Naive thymus-derived CD8-positive, alpha-beta T cell (primary cell): ENCODE measurements around the gene JADE1. TPM values are rescaled to one million over a fixed set of nuclear protein-coding genes. Genes with fewer than 3 reads are reported as not detected.

ENCODE experiments used
- ATAC-seq, 2 donors: fragments of 150-1000 bp; cut with Tn5 transposase in 1 of 2; sonication (Bioruptor Pico), chemical (Tn5 transposase) in 1 of 2; 1 replicate in 1 of 2; 2 replicates in 1 of 2; pipeline ENCODE4 v1.10.0; 2021; ENCODE audit warnings: mild to moderate bottlenecking in 2 of 2, moderate library complexity in 2 of 2
- POLR2A ChIA-PET: fragments of 350-600 bp; sonication (Branson Sonifier 250); formaldehyde crosslinking; loops from one replicate; lab custom pipeline; 2021; ENCODE audit warnings: antibody characterized with exemption; lab: Charles Lee
- DNase-seq, 10 donors: peaks; one replicate each; pipeline versions ENCODE4 v3.0.0 to v3.0.0-alpha.2; 2020 to 2022
- H3K27ac Mint-ChIP-seq, 10 donors: one replicate each; pipeline ENCODE4 v1.8.0; 2020 to 2022; ENCODE audit warnings: mild to moderate bottlenecking in 10 of 10, mixed read lengths in 10 of 10, moderate library complexity in 4 of 10, inconsistent platforms in 1 of 10
- H3K27me3 Mint-ChIP-seq, 5 donors: one replicate each; pipeline ENCODE4 v1.8.0; 2021 to 2022; ENCODE audit warnings: mixed read lengths in 5 of 5
- H3K36me3 Mint-ChIP-seq, 3 donors: one replicate each; pipeline ENCODE4 v1.8.0; 2020 to 2022; ENCODE audit warnings: mixed read lengths in 3 of 3, mild to moderate bottlenecking in 2 of 3, inconsistent platforms in 1 of 3
- H3K4me1 Mint-ChIP-seq, 4 donors: one replicate each; pipeline ENCODE4 v1.8.0; 2021 to 2022; ENCODE audit warnings: mixed read lengths in 4 of 4
- H3K4me3 Mint-ChIP-seq, 10 donors: one replicate each; pipeline ENCODE4 v1.8.0; 2020 to 2022; ENCODE audit warnings: mild to moderate bottlenecking in 10 of 10, mixed read lengths in 10 of 10, moderate library complexity in 6 of 10, inconsistent platforms in 1 of 10
- H3K9me3 Mint-ChIP-seq, 9 donors: one replicate each; pipeline ENCODE4 v1.8.0; 2020 to 2022; ENCODE audit warnings: mixed read lengths in 9 of 9, mild to moderate bottlenecking in 3 of 9, inconsistent platforms in 1 of 9, moderate library complexity in 1 of 9
- polyA plus RNA-seq, 3 donors: library from polyadenylated mRNA; unstranded; fragments of 300-500 nt; fragmentation: Illumina TruSeq; gene quantifications; one replicate each; pipeline ENCODE4 v1.2.3, GENCODE V29; 2021
- total RNA-seq, 8 experiments: library from RNA in 2 of 8; stranded (reverse) in 2 of 8; gene quantifications; one replicate each; pipeline ENCODE4 v1.2.3 and lab custom pipeline; 2021 to 2026

The JADE1 gene
- total and polyA plus RNA-seq, 5 experiments from 2014 or later, result 45.8 to 65.7 (median 52.8) TPM

GRCh38 chr4:128812442-128813235 is 3.1 kb downstream of the JADE1 start:
- H3K4me3 Mint-ChIP-seq, result peak overlapping the region; percentile 56 to 92 (median 78)
- peak overlapping the region in 9 of 10 donors; percentile 49 to 94 (median 69) for H3K27ac Mint-ChIP-seq
- H3K9me3 Mint-ChIP-seq, result peaks cover 0 to 2% (median 0%) of the 10 kb centered on the region in 9 donors
- no peaks in the 10 kb centered on the region for H3K27me3 Mint-ChIP-seq
- H3K4me1 Mint-ChIP-seq, result peaks cover 14 to 54% (median 41%) of the 10 kb centered on the region in 4 donors
- DNase-seq, result peak in 2 of 10 donors; percentile 15 to 17
- ATAC-seq, result peak in 1 of 2 donors; percentile 4
- POLR2A ChIA-PET, result interaction anchor here (0.6 to 1.7 kb wide), 9 partner anchors 8 to 847 kb away, joined by 3 to 11 read pairs (median 5); partner anchors contain the start of genes ABHD18, C4orf33 and PGRMC2
- H3K36me3 Mint-ChIP-seq, result peaks cover 0 to 13% (median 0%) of the 10 kb centered on the region in 3 donors

GRCh38 chr4:128813965-128814364 is 4.5 kb downstream of the JADE1 start:
- POLR2A ChIA-PET, result interaction anchor here (0.7 to 1.6 kb wide), 2 partner anchors 49 to 650 kb away, joined by 5 to 6 read pairs; no protein-coding TSS in a partner anchor
- peaks cover 20 to 64% (median 53%) of the 10 kb centered on the region in 4 donors for H3K4me1 Mint-ChIP-seq
- H3K27ac Mint-ChIP-seq, result peak overlapping the region in 7 of 10 donors; percentile 7 to 73 (median 52)
- H3K27me3 Mint-ChIP-seq, result no peaks in the 10 kb centered on the region
- peaks cover 0 to 17% (median 0%) of the 10 kb centered on the region in 3 donors for H3K36me3 Mint-ChIP-seq
- H3K9me3 Mint-ChIP-seq, result peaks cover 0 to 2% (median 0%) of the 10 kb centered on the region in 9 donors
- peak overlapping the region in 8 of 10 donors; percentile 0 to 92 (median 76) for H3K4me3 Mint-ChIP-seq
- DNase-seq (no peak), ATAC-seq (no peak)

- Mint-ChIP-seq H3K9me3 (no peaks in the 10 kb centered on the region), H3K4me1 (peaks cover 28 to 87% (median 79%) of the 10 kb centered on the region in 4 donors), H3K27ac (peak overlapping the region in 4 of 10 donors; percentile 33 to 87 (median 58)), H3K36me3 (peaks cover 0 to 29% (median 3%) of the 10 kb centered on the region in 3 donors), H3K27me3 (no peaks in the 10 kb centered on the region), H3K4me3 (peak overlapping the region in 3 of 10 donors; percentile 11 to 44 (median 23))
- POLR2A ChIA-PET, result interaction anchor here (1.0 kb wide), 1 partner anchor 8 kb away, joined by 6 read pairs; no protein-coding TSS in a partner anchor
- DNase-seq (no peak), ATAC-seq (no peak)
Observed at GRCh38 chr4:128818442-128818841, 8.9 kb downstream of the JADE1 start.

- ATAC-seq (no peak), DNase-seq (no peak)
- H3K27ac Mint-ChIP-seq, result peak overlapping the region in 8 of 10 donors; percentile 5 to 90 (median 56)
- no peaks in the 10 kb centered on the region for H3K27me3 Mint-ChIP-seq
- H3K4me1 Mint-ChIP-seq, result peaks cover 25 to 84% (median 77%) of the 10 kb centered on the region in 4 donors
- H3K36me3 Mint-ChIP-seq, result peaks cover 0 to 29% (median 3%) of the 10 kb centered on the region in 3 donors
- H3K4me3 Mint-ChIP-seq, result peak overlapping the region in 8 of 10 donors; percentile 8 to 62 (median 44)
- no peaks in the 10 kb centered on the region for H3K9me3 Mint-ChIP-seq
- POLR2A ChIA-PET, result interaction anchor here (1.0 to 1.1 kb wide), 2 partner anchors 9 to 12 kb away, joined by 3 to 6 read pairs; no protein-coding TSS in a partner anchor
Observed at GRCh38 chr4:128819082-128819742, 9.7 kb downstream of the JADE1 start.

GRCh38 chr4:128820671-128821070 is 11.2 kb downstream of the JADE1 start:
- DNase-seq, result no peak
- no peak for ATAC-seq
- Mint-ChIP-seq H3K27me3 (no peaks in the 10 kb centered on the region), H3K27ac (peak overlapping the region in 3 of 10 donors; percentile 7 to 46 (median 39)), H3K4me3 (no peak overlapping the region), H3K36me3 (peaks cover 0 to 29% (median 3%) of the 10 kb centered on the region in 3 donors), H3K9me3 (no peaks in the 10 kb centered on the region), H3K4me1 (peaks cover 24 to 86% (median 82%) of the 10 kb centered on the region in 4 donors)
- POLR2A ChIA-PET, result interaction anchor here (1.2 kb wide), 1 partner anchor 8 kb away, joined by 6 read pairs; no protein-coding TSS in a partner anchor

- DNase-seq, result no peak
- no peak for ATAC-seq
- Mint-ChIP-seq H3K36me3 (peaks cover 0 to 29% (median 3%) of the 10 kb centered on the region in 3 donors), H3K27ac (peak overlapping the region in 2 of 10 donors; percentile 7 to 15), H3K9me3 (no peaks in the 10 kb centered on the region), H3K4me3 (no peak overlapping the region), H3K4me1 (peaks cover 22 to 86% (median 83%) of the 10 kb centered on the region in 4 donors), H3K27me3 (no peaks in the 10 kb centered on the region)
- POLR2A ChIA-PET, result interaction anchor here (1.2 kb wide), 1 partner anchor 9 kb away, joined by 6 read pairs; no protein-coding TSS in a partner anchor
Observed at GRCh38 chr4:128821151-128821550, 11.7 kb downstream of the JADE1 start.

- POLR2A ChIA-PET, result interaction anchor here (0.7 kb wide), 2 partner anchors 861 to 934 kb away, joined by 3 read pairs; no protein-coding TSS in a partner anchor
- H3K4me3 Mint-ChIP-seq, result no peak overlapping the region
- peaks cover 0 to under 1% (median 0%) of the 10 kb centered on the region in 9 donors for H3K9me3 Mint-ChIP-seq
- H3K4me1 Mint-ChIP-seq, result peaks cover 31 to 90% (median 86%) of the 10 kb centered on the region in 4 donors
- no peak for DNase-seq
- peak overlapping the region in 3 of 10 donors; percentile 17 to 66 (median 18) for H3K27ac Mint-ChIP-seq
- H3K36me3 Mint-ChIP-seq, result peaks cover 7 to 29% (median 8%) of the 10 kb centered on the region in 3 donors
- H3K27me3 Mint-ChIP-seq, result no peaks in the 10 kb centered on the region
- ATAC-seq, result no peak
Observed at GRCh38 chr4:128823025-128823661, 13.6 kb downstream of the JADE1 start.

GRCh38 chr4:128825226-128825625 is 15.7 kb downstream of the JADE1 start:
- Mint-ChIP-seq H3K4me1 (peaks cover 23 to 86% (median 82%) of the 10 kb centered on the region in 4 donors), H3K27me3 (no peaks in the 10 kb centered on the region), H3K4me3 (peak overlapping the region in 4 of 10 donors; percentile 21 to 48 (median 36)), H3K36me3 (peaks cover 10 to 30% (median 18%) of the 10 kb centered on the region in 3 donors), H3K27ac (peak overlapping the region in 6 of 10 donors; percentile 22 to 58 (median 49)), H3K9me3 (peaks cover 0 to 2% (median 0%) of the 10 kb centered on the region in 9 donors)
- no peak for ATAC-seq
- no peak for DNase-seq
- POLR2A ChIA-PET, result no interaction called here

- ATAC-seq, result no peak
Observed at GRCh38 chr4:128827296-128827695, 17.8 kb downstream of the JADE1 start.

GRCh38 chr4:128830906-128831503 is 21.5 kb downstream of the JADE1 start:
- peak overlapping the region in 3 of 10 donors; percentile 11 to 14 (median 13) for H3K4me3 Mint-ChIP-seq
- peaks cover 10 to 71% (median 27%) of the 10 kb centered on the region in 3 donors for H3K36me3 Mint-ChIP-seq
- peaks cover 35 to 80% (median 78%) of the 10 kb centered on the region in 4 donors for H3K4me1 Mint-ChIP-seq
- ATAC-seq (no peak), DNase-seq (no peak)
- H3K9me3 Mint-ChIP-seq, result peaks cover 0 to 2% (median 0%) of the 10 kb centered on the region in 9 donors
- no peaks in the 10 kb centered on the region for H3K27me3 Mint-ChIP-seq
- POLR2A ChIA-PET, result interaction anchor here (1.0 kb wide), 1 partner anchor 12 kb away, joined by 3 read pairs; no protein-coding TSS in a partner anchor
- H3K27ac Mint-ChIP-seq, result peak overlapping the region in 8 of 10 donors; percentile 3 to 86 (median 60)

More at GRCh38 chr4:128827296-128827695, 17.8 kb downstream of the JADE1 start:
- POLR2A ChIA-PET, result no interaction called here
- H3K36me3 Mint-ChIP-seq, result peaks cover 10 to 44% (median 18%) of the 10 kb centered on the region in 3 donors
- H3K4me1 Mint-ChIP-seq, result peaks cover 23 to 88% (median 87%) of the 10 kb centered on the region in 4 donors
- peak overlapping the region in 9 of 10 donors; percentile 1 to 73 (median 34) for H3K27ac Mint-ChIP-seq
- peaks cover 0 to 2% (median 0%) of the 10 kb centered on the region in 9 donors for H3K9me3 Mint-ChIP-seq
- no peak for DNase-seq
- peak overlapping the region in 4 of 10 donors; percentile 2 to 53 (median 18) for H3K4me3 Mint-ChIP-seq
- no peaks in the 10 kb centered on the region for H3K27me3 Mint-ChIP-seq
